GM12878 (cell line): Measurements from ENCODE around the gene HJURP. TPM values are rescaled to one million over a fixed set of nuclear protein-coding genes. Genes with fewer than 3 reads are reported as not detected.

Source experiments
- ATAC-seq: fragments of 200-7000 bp; cut with Tn5 transposase; 3 replicates; pipeline ENCODE4 v1.9.1; 2020; ENCODE audit warnings: mild to moderate bottlenecking, moderate library complexity
- BruUV-seq: library from RNA; stranded (reverse); fragments of 400-500 nt; replicated peaks from 2 replicates; lab custom pipeline; 2021; lab: Mats Ljungman, UMichigan
- CTCF ChIA-PET: fragments of 300-600 bp; sonication (Branson Sonifier 250); formaldehyde crosslinking; extraction: SDS; loops from one replicate; lab custom pipeline; 2021; ENCODE audit warnings: inconsistent platforms; lab: Yijun Ruan, JAX
- POLR2A ChIA-PET: fragments of 350-600 bp; formaldehyde crosslinking; extraction: SDS; loops from one replicate; lab custom pipeline; 2021; ENCODE audit warnings: inconsistent platforms; lab: Charles Lee
- RAD21 ChIA-PET: fragments of 300-600 bp; sonication (Branson Sonifier 250); formaldehyde crosslinking; loops from one replicate; lab custom pipeline; 2023; ENCODE audit warnings: antibody characterized with exemption; ENCODE audit not compliant: unreplicated experiment; lab: Charles Lee
- SMC1A ChIA-PET: fragments of 300-600 bp; sonication (Branson Sonifier 250); formaldehyde crosslinking; loops from one replicate; lab custom pipeline; 2023; ENCODE audit not compliant: unreplicated experiment, uncharacterized antibody; lab: Charles Lee
- DNase-seq: peaks from one replicate; pipeline ENCODE4 v3.0.0-alpha.2; 2011; ENCODE audit warnings: low read depth, low spot score
- FAIRE-seq: peaks from 3 replicates; lab custom pipeline; 2011; peaks lifted over from hg19 to GRCh38; lab: Jason Lieb, UNC
- H2AFZ ChIP-seq: 2 replicates; pipeline ENCODE4 v1.6.0; 2011; ENCODE audit warnings: low read depth, low read length, control low read depth; ENCODE audit not compliant: control insufficient read depth
- H3K27ac ChIP-seq: 2 replicates; pipeline ENCODE4 v1.5.1; 2011; ENCODE audit warnings: control low read depth; ENCODE audit not compliant: control insufficient read depth, insufficient read depth
- H3K27me3 ChIP-seq, 2 experiments: replicated peaks in 1 of 2; 2 replicates each; pipeline versions ENCODE4 v1.6.0 to v1.6.1; 2011; ENCODE audit warnings: low read length in 1 of 2; ENCODE audit not compliant: control insufficient read depth in 2 of 2, insufficient read depth in 2 of 2
- H3K36me3 ChIP-seq, 2 experiments: 2 replicates each; pipeline ENCODE4 v1.5.1; 2011; ENCODE audit warnings: low read length in 1 of 2; ENCODE audit not compliant: control insufficient read depth in 2 of 2, insufficient read depth in 2 of 2
- H3K4me1 ChIP-seq: 2 replicates; pipeline ENCODE4 v1.6.1; 2011; ENCODE audit warnings: mild to moderate bottlenecking, low read length, moderate library complexity, mixed read lengths; ENCODE audit not compliant: control insufficient read depth, insufficient read depth
- H3K4me2 ChIP-seq: 2 replicates; pipeline ENCODE4 v1.6.0; 2011; ENCODE audit warnings: control low read depth; ENCODE audit not compliant: control insufficient read depth, insufficient read depth
- H3K4me3 ChIP-seq: fragments of 200-600 bp; sonication (generic); 2 replicates; pipeline ENCODE4 v1.5.1; 2016
- H3K79me2 ChIP-seq: 2 replicates; pipeline ENCODE4 v1.6.0; 2011; ENCODE audit warnings: low read length; ENCODE audit not compliant: control insufficient read depth, insufficient read depth
- H3K9ac ChIP-seq: 2 replicates; pipeline ENCODE4 v1.8.0; 2011; ENCODE audit warnings: low read length, control low read depth, mixed read lengths; ENCODE audit not compliant: control insufficient read depth, insufficient read depth
- H3K9me3 ChIP-seq: replicated peaks from 3 replicates; pipeline ENCODE4 v1.5.1; 2011; ENCODE audit warnings: mild to moderate bottlenecking, low read length; ENCODE audit not compliant: control insufficient read depth, insufficient read depth
- H4K20me1 ChIP-seq: 2 replicates; pipeline ENCODE4 v1.6.0; 2011; ENCODE audit not compliant: control insufficient read depth, insufficient read depth
- BCLAF1 ChIP-seq: fragments of 450-650 bp; IDR thresholded peaks from 2 replicates; pipeline ENCODE4 v1.6.1; 2017; ENCODE audit warnings: antibody characterized with exemption, mild to moderate bottlenecking, moderate library complexity
- CBX5 ChIP-seq: sonication (generic); IDR thresholded peaks from 2 replicates; pipeline ENCODE4 v1.6.1; 2016; ENCODE audit warnings: low read depth, moderate library complexity, mild to moderate bottlenecking, inconsistent platforms
- CHD1 ChIP-seq: IDR thresholded peaks from 2 replicates; pipeline ENCODE4 v1.6.1; 2012; ENCODE audit warnings: low read depth, low read length, improper control_type of control experiment
- FOXM1 ChIP-seq: IDR thresholded peaks from 2 replicates; pipeline ENCODE4 v1.6.1; 2012; ENCODE audit warnings: low read depth, mild to moderate bottlenecking, inconsistent platforms, low read length, moderate library complexity
- IRF4 ChIP-seq: IDR thresholded peaks from 2 replicates; pipeline ENCODE4 v1.6.1; 2011; ENCODE audit warnings: low read depth, low read length
- JUNB ChIP-seq: IDR thresholded peaks from 2 replicates; pipeline ENCODE4 v1.6.1; 2016; ENCODE audit warnings: antibody characterized with exemption, mild to moderate bottlenecking
- JUND ChIP-seq: IDR thresholded peaks from 2 replicates; pipeline ENCODE4 v1.6.1; 2012; ENCODE audit warnings: low read depth, mild to moderate bottlenecking, low read length, improper control_type of control experiment, moderate library complexity
- POLR2AphosphoS2 ChIP-seq: IDR thresholded peaks from 2 replicates; pipeline ENCODE4 v1.6.1; 2011; ENCODE audit warnings: low read depth, mild to moderate bottlenecking, low read length, improper control_type of control experiment, moderate library complexity
- RB1 ChIP-seq: fragments of 450-650 bp; formaldehyde crosslinking; IDR thresholded peaks from 2 replicates; pipeline ENCODE4 v1.6.1; 2017; ENCODE audit warnings: mild to moderate bottlenecking, borderline replicate concordance
- SIX5 ChIP-seq: IDR thresholded peaks from 2 replicates; pipeline ENCODE4 v1.6.1; 2011; ENCODE audit warnings: mild to moderate bottlenecking, low read depth, low read length, moderate library complexity; ENCODE audit not compliant: severe bottlenecking
- SMAD1 ChIP-seq: fragments of 450-650 bp; IDR thresholded peaks from 2 replicates; pipeline ENCODE4 v1.6.1; 2018; ENCODE audit warnings: mild to moderate bottlenecking, low read depth; ENCODE audit not compliant: partially characterized antibody
- SMAD5 ChIP-seq: IDR thresholded peaks from 2 replicates; pipeline ENCODE4 v1.6.1; 2016; ENCODE audit warnings: antibody characterized with exemption, low read depth
- TARDBP ChIP-seq: IDR thresholded peaks from 2 replicates; pipeline ENCODE4 v1.6.1; 2016; ENCODE audit warnings: borderline replicate concordance
- WRNIP1 ChIP-seq: IDR thresholded peaks from 2 replicates; pipeline ENCODE4 v1.6.1; 2011; ENCODE audit warnings: low read depth, low read length, improper control_type of control experiment, borderline replicate concordance
- WGBS: methylation state at CpG from one replicate; pipeline ENCODE4 v1.1.6; 2016; ENCODE audit warnings: low lambda C conversion rate; ENCODE audit not compliant: insufficient replicate concordance, insufficient coverage; ENCODE audit errors: missing lambda C conversion rate; 5-methylcytosine and 5-hydroxymethylcytosine counted together
- in situ Hi-C: fragments of 300-500 bp; cut with MboI; formaldehyde crosslinking; loops from 9 replicates; pipeline ENCODE4 v1.14.3; 2018; ENCODE audit warnings: mixed read lengths
- intact Hi-C: fragments of 100-400 bp; cut with micrococcal nuclease; formaldehyde crosslinking; loops from one replicate; pipeline ENCODE4 v1.14.2; 2022; ENCODE audit not compliant: unreplicated experiment
- polyA plus RNA-seq, 11 experiments: library from polyadenylated mRNA; depleted of rRNA in 4 of 11; unstranded in 6 of 11; stranded (reverse) in 5 of 11; fragments of >200 nt; fragmentation: Nextera tagmentation in 4 of 11; fragmentation: Illumina TruSeq in 1 of 11; extraction: Ambion mirVana in 4 of 11; extraction: Trizol in 1 of 11; gene quantifications; 1 replicate in 1 of 11; 2 replicates in 10 of 11; pipeline versions ENCODE4 v1.2.1 to v1.2.3, GENCODE V29; 2011 to 2016; ENCODE audit warnings: inconsistent platforms in 2 of 11, missing spikeins in 2 of 11, low read depth in 1 of 11
- total RNA-seq, 4 experiments: library from RNA; depleted of rRNA in 3 of 4; stranded (reverse); fragments of >200 nt in 3 of 4; fragmentation: Illumina TruSeq in 1 of 4; extraction: Trizol in 1 of 4; gene quantifications; 2 replicates each; pipeline versions ENCODE4 v1.2.1 to v1.2.3, GENCODE V29; 2013 to 2021
- TF ChIP-seq, protein P1 (sequence below): fragments of 450-650 bp; formaldehyde crosslinking; IDR thresholded peaks from 2 replicates; pipeline ENCODE4 v1.5.0; 2022; ENCODE audit warnings: mild to moderate bottlenecking, missing genetic modification characterization
- TF ChIP-seq, protein P2 (sequence below): fragments of 450-650 bp; IDR thresholded peaks from 2 replicates; pipeline ENCODE4 v1.6.1; 2017; ENCODE audit warnings: mild to moderate bottlenecking, moderate library complexity

The HJURP gene
- total and polyA plus RNA-seq, 10 of the 15 experiments (the other 5 are each of a cell fraction or from before 2014, with no cell fraction given): 12.7 to 68.9 (median 44.4) TPM

DNA sequence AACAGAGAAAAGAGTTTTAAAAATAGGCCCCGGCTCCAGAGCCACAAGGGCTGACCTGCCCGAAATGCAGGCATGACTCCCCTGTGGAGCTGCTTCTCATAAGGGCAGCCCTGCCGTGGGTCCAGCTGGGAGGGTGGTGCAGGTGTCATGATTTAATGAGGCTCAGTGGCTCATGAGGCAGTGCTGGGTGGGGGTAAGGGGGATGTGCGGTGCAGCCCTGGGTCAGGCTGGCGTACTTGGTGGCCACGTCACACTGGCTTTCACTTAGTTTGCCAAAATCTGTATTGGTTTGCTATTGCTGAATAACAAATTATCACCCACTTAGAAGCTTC, 33.6 kb downstream of the HJURP start:
- no peaks in the 10 kb centered on the region for H3K4me1 ChIP-seq
- TF ChIP-seq SIX5: no peak
- TF ChIP-seq WRNIP1: no peak
- no peak for TF ChIP-seq JUND
- TF ChIP-seq FOXM1: no peak
- TF ChIP-seq BCLAF1: no peak
- TF ChIP-seq TARDBP: no peak
- TF ChIP-seq POLR2AphosphoS2: no peak
- TF ChIP-seq, protein P1, sequence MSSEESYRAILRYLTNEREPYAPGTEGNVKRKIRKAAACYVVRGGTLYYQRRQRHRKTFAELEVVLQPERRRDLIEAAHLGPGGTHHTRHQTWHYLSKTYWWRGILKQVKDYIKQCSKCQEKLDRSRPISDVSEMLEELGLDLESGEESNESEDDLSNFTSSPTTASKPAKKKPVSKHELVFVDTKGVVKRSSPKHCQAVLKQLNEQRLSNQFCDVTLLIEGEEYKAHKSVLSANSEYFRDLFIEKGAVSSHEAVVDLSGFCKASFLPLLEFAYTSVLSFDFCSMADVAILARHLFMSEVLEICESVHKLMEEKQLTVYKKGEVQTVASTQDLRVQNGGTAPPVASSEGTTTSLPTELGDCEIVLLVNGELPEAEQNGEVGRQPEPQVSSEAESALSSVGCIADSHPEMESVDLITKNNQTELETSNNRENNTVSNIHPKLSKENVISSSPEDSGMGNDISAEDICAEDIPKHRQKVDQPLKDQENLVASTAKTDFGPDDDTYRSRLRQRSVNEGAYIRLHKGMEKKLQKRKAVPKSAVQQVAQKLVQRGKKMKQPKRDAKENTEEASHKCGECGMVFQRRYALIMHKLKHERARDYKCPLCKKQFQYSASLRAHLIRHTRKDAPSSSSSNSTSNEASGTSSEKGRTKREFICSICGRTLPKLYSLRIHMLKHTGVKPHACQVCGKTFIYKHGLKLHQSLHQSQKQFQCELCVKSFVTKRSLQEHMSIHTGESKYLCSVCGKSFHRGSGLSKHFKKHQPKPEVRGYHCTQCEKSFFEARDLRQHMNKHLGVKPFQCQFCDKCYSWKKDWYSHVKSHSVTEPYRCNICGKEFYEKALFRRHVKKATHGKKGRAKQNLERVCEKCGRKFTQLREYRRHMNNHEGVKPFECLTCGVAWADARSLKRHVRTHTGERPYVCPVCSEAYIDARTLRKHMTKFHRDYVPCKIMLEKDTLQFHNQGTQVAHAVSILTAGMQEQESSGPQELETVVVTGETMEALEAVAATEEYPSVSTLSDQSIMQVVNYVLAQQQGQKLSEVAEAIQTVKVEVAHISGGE (CRISPR knock-in tag): no peak
- TF ChIP-seq RB1: no peak
- no peak for TF ChIP-seq SMAD1
- TF ChIP-seq CBX5: no peak
- no peak for TF ChIP-seq SMAD5
- TF ChIP-seq JUNB: no peak
- no peak for TF ChIP-seq IRF4
- TF ChIP-seq CHD1: no peak
- TF ChIP-seq, protein P2, sequence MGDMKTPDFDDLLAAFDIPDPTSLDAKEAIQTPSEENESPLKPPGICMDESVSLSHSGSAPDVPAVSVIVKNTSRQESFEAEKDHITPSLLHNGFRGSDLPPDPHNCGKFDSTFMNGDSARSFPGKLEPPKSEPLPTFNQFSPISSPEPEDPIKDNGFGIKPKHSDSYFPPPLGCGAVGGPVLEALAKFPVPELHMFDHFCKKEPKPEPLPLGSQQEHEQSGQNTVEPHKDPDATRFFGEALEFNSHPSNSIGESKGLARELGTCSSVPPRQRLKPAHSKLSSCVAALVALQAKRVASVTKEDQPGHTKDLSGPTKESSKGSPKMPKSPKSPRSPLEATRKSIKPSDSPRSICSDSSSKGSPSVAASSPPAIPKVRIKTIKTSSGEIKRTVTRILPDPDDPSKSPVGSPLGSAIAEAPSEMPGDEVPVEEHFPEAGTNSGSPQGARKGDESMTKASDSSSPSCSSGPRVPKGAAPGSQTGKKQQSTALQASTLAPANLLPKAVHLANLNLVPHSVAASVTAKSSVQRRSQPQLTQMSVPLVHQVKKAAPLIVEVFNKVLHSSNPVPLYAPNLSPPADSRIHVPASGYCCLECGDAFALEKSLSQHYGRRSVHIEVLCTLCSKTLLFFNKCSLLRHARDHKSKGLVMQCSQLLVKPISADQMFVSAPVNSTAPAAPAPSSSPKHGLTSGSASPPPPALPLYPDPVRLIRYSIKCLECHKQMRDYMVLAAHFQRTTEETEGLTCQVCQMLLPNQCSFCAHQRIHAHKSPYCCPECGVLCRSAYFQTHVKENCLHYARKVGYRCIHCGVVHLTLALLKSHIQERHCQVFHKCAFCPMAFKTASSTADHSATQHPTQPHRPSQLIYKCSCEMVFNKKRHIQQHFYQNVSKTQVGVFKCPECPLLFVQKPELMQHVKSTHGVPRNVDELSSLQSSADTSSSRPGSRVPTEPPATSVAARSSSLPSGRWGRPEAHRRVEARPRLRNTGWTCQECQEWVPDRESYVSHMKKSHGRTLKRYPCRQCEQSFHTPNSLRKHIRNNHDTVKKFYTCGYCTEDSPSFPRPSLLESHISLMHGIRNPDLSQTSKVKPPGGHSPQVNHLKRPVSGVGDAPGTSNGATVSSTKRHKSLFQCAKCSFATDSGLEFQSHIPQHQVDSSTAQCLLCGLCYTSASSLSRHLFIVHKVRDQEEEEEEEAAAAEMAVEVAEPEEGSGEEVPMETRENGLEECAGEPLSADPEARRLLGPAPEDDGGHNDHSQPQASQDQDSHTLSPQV: no peak
- TF ChIP-seq, all 136 proteins: peak for 0
- Histone ChIP-seq H3K9ac (no peak overlapping the region), H3K36me3 (no peaks in the 10 kb centered on the region), H3K27me3 (no peaks in the 10 kb centered on the region; a peak in 3 of 4 replicates), H4K20me1 (no peaks in the 10 kb centered on the region), H3K4me2 (no peak overlapping the region), H2AFZ (no peak overlapping the region), H3K9me3 (no peaks in the 10 kb centered on the region), H3K79me2 (no peaks in the 10 kb centered on the region), H3K4me3 (no peak overlapping the region), H3K27ac (no peak overlapping the region)
- POLR2A ChIA-PET: no interaction called here
- in situ Hi-C loops: no loop called here
- ATAC-seq: no peak
- BruUV-seq: no TSS peak
- SMC1A ChIA-PET: interaction anchor here (1.0 kb wide), 1 partner anchor 9 kb away, joined by 3 read pairs; no protein-coding TSS in a partner anchor
- intact Hi-C loops: no loop called here
- RAD21 ChIA-PET: no interaction called here
- no peak for FAIRE-seq
- CTCF ChIA-PET: no interaction called here
- 34% methylated on average over 6 of the region's 6 CpGs for WGBS
- DNase-seq: no peak
